Sigmoid colon (tissue), 7 donors: ENCODE measurements around the gene SCAF1. TPM values are rescaled to one million over a fixed set of nuclear protein-coding genes. Genes with fewer than 3 reads are reported as not detected.

Experiments used
- DNase-seq: peaks from one replicate; pipeline ENCODE4 v3.0.0-alpha.2; 2019
- H3K27ac ChIP-seq, 4 donors: fragments of 200-600 bp; sonication (generic); one replicate each; pipeline ENCODE4 v1.5.1; 2016 to 2019; ENCODE audit warnings: mild to moderate bottlenecking in 1 of 4
- H3K27me3 ChIP-seq, 3 donors: fragments of 200-600 bp; sonication (generic); one replicate each; pipeline ENCODE4 v1.5.1; 2019; ENCODE audit warnings: mild to moderate bottlenecking in 1 of 3
- H3K36me3 ChIP-seq, 4 donors: fragments of 200-600 bp; sonication (generic); one replicate each; pipeline ENCODE4 v1.5.1; 2016 to 2019
- H3K4me1 ChIP-seq, 4 donors: fragments of 200-600 bp; sonication (generic); one replicate each; pipeline ENCODE4 v1.5.1; 2017 to 2019
- H3K4me3 ChIP-seq, 4 donors: fragments of 200-600 bp; sonication (generic); one replicate each; pipeline ENCODE4 v1.5.1; 2017 to 2019; ENCODE audit warnings: mild to moderate bottlenecking in 2 of 4, moderate library complexity in 1 of 4
- H3K9me3 ChIP-seq, 4 donors: fragments of 200-600 bp in 3 of 4; sonication (generic) in 3 of 4; one replicate each; pipeline versions ENCODE4 v1.5.1 to v1.6.1; 2013 to 2019
- EP300 ChIP-seq, 4 donors: sonication (generic); formaldehyde crosslinking; IDR thresholded peaks; one replicate each; pipeline ENCODE4 v1.6.1; 2017; ENCODE audit warnings: antibody characterized with exemption in 4 of 4
- POLR2A ChIP-seq, 2 donors: fragments of 450-650 bp; IDR thresholded peaks; one replicate each; pipeline ENCODE4 v1.6.1; 2016; ENCODE audit warnings: antibody characterized with exemption in 2 of 2, mild to moderate bottlenecking in 2 of 2, moderate library complexity in 2 of 2
- POLR2AphosphoS5 ChIP-seq, 4 donors: sonication (generic); formaldehyde crosslinking; IDR thresholded peaks; one replicate each; pipeline ENCODE4 v1.6.1; 2017; ENCODE audit warnings: antibody characterized with exemption in 4 of 4
- WGBS, 2 donors: extraction: QIAGEN DNeasy Blood & Tissue Kit; methylation state at CpG; one replicate each; pipeline ENCODE4 v1.1.7; 2013; 5-methylcytosine and 5-hydroxymethylcytosine counted together
- intact Hi-C: fragments of 100-400 bp; cut with DNase I; formaldehyde crosslinking; loops from one replicate; pipeline ENCODE4 v1.15.1; 2023
- polyA plus RNA-seq, 3 donors: library from polyadenylated mRNA; stranded (reverse); fragments of 200-250 nt; gene quantifications; one replicate each; pipeline ENCODE4 v1.2.3, GENCODE V29; 2013
- total RNA-seq, 4 donors: library from RNA; depleted of rRNA; stranded (reverse); fragments of >200 nt; gene quantifications; one replicate each; pipeline ENCODE4 v1.1.0, GENCODE V29; 2016
- TF ChIP-seq, protein P1 (sequence below), 4 experiments: fragments of 450-650 bp in 3 of 4; fragments of 200-600 bp in 1 of 4; IDR thresholded peaks; one replicate each; pipeline ENCODE4 v1.5.1; 2016 to 2019; ENCODE audit warnings: antibody characterized with exemption in 4 of 4, mild to moderate bottlenecking in 3 of 4, moderate library complexity in 2 of 4
- donor health status: healthy with polysubstance abuse.
- donor health status: Bipolar disorder and iron deficiency.
- donor health status: healthy.

The SCAF1 gene
- total and polyA plus RNA-seq, 7 donors = 9.0 to 30.8 (median 13.3) TPM

DNA sequence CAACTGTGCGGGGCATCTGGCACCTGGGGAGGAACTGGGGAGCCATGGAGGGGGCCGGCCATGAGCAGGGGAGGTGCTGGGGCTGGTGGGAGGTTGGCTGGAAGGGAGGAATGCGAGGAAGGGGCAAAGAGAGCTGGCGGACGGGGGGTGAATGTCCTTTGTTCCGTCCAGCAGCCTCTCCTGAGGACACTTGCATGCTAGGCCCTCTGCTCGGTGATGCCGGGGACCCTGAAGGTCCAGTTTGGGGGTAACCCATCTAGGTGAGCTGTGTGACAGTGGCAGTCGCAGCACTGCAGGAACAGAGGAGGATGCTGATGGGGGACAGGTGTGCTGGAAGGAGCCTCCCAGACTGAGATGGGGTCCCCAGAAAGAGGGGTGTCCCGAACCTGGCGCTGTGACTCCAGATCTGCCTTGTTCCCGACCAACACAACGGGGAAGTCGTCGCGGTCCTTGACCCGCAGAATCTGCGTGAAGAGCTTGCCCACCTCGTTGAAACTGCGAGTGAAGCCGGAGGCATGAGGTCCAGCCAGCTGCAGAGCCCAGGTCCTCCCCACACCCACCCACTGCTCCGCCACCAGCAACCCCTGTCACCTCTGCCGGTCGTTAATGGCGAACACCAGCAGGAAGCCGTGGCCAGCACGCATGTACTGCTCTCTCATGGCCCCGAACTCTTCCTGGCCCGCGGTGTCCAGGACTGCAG, 5.6 kb upstream of the SCAF1 start:
- peaks cover 0 to 22% (median 11%) of the 10 kb centered on the region in 4 donors for H3K36me3 ChIP-seq
- no peak overlapping the region for H3K4me3 ChIP-seq
- WGBS, 2 donors = 81 to 87% methylated on average over 30 of the region's 30 CpGs
- H3K9me3 ChIP-seq = no peaks in the 10 kb centered on the region
- intact Hi-C loops = no loop called here
- DNase-seq = no peak
- peak overlapping the region; percentile 19 to 100 (median 27) for H3K27ac ChIP-seq
- TF ChIP-seq POLR2AphosphoS5 (IDR thresholded peaks at IDR 0.05) = no peak
- no peak for TF ChIP-seq EP300 (IDR thresholded peaks at IDR 0.05)
- TF ChIP-seq POLR2A (IDR thresholded peaks at IDR 0.05) = no peak
- TF ChIP-seq, protein P1, sequence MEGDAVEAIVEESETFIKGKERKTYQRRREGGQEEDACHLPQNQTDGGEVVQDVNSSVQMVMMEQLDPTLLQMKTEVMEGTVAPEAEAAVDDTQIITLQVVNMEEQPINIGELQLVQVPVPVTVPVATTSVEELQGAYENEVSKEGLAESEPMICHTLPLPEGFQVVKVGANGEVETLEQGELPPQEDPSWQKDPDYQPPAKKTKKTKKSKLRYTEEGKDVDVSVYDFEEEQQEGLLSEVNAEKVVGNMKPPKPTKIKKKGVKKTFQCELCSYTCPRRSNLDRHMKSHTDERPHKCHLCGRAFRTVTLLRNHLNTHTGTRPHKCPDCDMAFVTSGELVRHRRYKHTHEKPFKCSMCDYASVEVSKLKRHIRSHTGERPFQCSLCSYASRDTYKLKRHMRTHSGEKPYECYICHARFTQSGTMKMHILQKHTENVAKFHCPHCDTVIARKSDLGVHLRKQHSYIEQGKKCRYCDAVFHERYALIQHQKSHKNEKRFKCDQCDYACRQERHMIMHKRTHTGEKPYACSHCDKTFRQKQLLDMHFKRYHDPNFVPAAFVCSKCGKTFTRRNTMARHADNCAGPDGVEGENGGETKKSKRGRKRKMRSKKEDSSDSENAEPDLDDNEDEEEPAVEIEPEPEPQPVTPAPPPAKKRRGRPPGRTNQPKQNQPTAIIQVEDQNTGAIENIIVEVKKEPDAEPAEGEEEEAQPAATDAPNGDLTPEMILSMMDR (IDR thresholded peaks at IDR 0.05) = no peak
- H3K27me3 ChIP-seq = no peaks in the 10 kb centered on the region
- peaks cover 0 to 50% (median 39%) of the 10 kb centered on the region in 4 donors for H3K4me1 ChIP-seq

DNA sequence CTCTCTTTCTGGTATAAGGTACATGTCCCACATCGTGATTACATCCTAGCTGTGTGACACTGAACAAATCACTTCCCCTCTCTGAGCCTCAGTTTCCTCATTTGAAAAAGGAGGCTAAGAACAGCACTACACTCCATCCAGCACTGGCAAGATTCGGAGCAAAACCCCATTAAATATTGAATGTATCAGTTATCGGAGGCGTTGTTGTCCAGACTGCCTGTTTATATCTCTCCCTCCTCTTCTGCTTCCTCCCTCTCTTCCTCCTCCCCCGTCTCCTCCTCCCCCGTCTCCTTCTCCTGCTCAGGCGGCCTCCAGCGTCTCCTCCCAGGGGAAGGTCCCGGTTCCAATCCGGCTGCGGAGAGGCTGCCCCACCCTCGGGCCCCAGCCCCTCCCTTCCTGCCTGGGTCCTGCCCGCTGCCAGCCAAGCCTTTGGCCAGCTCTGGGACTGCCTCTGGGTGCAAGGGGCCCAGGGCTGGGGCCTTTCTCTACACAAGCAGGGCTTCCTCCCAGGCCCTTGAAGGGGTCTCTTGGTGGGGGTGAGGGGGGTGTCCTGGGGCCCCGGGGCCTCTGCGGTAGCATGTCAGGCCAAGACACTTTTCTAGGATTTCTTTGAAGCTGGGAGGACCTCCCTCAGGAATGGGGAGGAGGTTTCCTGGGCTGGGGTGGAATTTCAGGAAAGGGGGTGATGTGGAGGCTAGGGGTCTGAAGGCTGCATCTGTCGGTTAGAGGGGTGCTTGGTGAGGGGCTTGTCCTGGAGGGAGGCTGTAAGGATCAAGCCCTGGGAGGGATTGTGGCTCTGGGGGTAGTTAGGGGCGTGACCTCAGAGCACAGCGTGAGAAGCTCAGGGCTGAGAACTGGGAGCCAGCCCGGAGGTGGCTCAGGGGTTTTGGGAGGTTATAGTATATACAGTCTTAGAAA, 3.9 kb upstream of the SCAF1 start:
- Histone ChIP-seq H3K9me3 (no peaks in the 10 kb centered on the region), H3K27me3 (no peaks in the 10 kb centered on the region), H3K4me3 (peak overlapping the region; percentile 80 to 95 (median 84)), H3K4me1 (peaks cover 0 to 55% (median 45%) of the 10 kb centered on the region in 4 donors), H3K27ac (peak overlapping the region; percentile 97 to 100 (median 99)), H3K36me3 (peaks cover 0 to 22% (median 11%) of the 10 kb centered on the region in 4 donors)
- intact Hi-C loops = no loop called here
- TF ChIP-seq, protein P1 (IDR thresholded peaks at IDR 0.05) = no peak
- TF ChIP-seq EP300 (IDR thresholded peaks at IDR 0.05) = no peak
- TF ChIP-seq POLR2A (IDR thresholded peaks at IDR 0.05) = peak in 1 of 2 donors; percentile 49
- peak; percentile 36 to 67 (median 62) for TF ChIP-seq POLR2AphosphoS5 (IDR thresholded peaks at IDR 0.05)
- DNase-seq = peak; percentile 96
- 4 to 13% methylated on average over 19 of the region's 19 CpGs for WGBS, 2 donors

DNA sequence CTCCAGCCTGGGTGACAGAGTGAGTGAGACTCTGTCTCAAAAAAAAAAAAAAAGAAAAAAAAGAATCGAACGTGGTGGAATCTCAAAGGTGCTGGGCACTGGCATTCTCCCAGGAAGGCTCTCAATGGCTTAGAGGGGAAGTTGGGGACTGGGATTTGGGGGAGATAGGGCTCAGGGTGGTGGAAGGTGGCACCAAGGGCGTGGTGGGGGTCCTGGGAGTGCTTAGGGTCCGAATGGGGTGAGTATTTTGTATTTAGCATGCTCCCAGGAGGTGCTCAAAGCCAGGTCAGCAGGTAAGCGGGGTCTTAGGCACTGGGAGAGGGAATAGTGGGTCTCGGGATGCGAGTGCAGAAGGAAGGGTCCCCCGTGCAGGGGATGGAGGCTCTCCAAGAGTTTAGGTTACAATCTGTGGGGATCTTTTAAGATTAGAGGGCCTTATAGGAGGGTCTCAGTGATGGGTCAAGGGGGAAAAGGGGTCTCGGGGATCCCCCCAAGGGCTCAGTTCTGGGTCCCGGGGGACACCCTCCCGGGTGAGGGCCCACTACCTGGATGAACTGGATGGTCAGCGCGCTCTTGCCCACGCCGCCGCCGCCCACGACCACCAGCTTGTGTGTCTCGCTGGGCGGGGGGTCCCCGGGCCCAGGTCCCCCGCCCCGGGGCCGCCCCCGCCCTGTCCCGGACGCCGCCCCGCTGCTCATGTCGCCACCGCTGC, 2.5 kb upstream of the SCAF1 start:
- 2 to 4% methylated on average over 31 of the region's 31 CpGs for WGBS, 2 donors
- Histone ChIP-seq H3K4me1 (peaks cover 0 to 70% (median 59%) of the 10 kb centered on the region in 4 donors), H3K27ac (peak overlapping the region; percentile 97 to 100 (median 99)), H3K4me3 (peak overlapping the region; percentile 80 to 95 (median 84)), H3K27me3 (no peaks in the 10 kb centered on the region), H3K36me3 (peaks cover 0 to 22% (median 11%) of the 10 kb centered on the region in 4 donors), H3K9me3 (no peaks in the 10 kb centered on the region)
- DNase-seq = peak; percentile 79
- intact Hi-C loops = no loop called here
- TF ChIP-seq EP300 (IDR thresholded peaks at IDR 0.05) = no peak
- TF ChIP-seq POLR2A (IDR thresholded peaks at IDR 0.05) = peak in 1 of 2 donors; percentile 57
- no peak for TF ChIP-seq POLR2AphosphoS5 (IDR thresholded peaks at IDR 0.05)
- TF ChIP-seq, protein P1 (IDR thresholded peaks at IDR 0.05) = no peak

DNA sequence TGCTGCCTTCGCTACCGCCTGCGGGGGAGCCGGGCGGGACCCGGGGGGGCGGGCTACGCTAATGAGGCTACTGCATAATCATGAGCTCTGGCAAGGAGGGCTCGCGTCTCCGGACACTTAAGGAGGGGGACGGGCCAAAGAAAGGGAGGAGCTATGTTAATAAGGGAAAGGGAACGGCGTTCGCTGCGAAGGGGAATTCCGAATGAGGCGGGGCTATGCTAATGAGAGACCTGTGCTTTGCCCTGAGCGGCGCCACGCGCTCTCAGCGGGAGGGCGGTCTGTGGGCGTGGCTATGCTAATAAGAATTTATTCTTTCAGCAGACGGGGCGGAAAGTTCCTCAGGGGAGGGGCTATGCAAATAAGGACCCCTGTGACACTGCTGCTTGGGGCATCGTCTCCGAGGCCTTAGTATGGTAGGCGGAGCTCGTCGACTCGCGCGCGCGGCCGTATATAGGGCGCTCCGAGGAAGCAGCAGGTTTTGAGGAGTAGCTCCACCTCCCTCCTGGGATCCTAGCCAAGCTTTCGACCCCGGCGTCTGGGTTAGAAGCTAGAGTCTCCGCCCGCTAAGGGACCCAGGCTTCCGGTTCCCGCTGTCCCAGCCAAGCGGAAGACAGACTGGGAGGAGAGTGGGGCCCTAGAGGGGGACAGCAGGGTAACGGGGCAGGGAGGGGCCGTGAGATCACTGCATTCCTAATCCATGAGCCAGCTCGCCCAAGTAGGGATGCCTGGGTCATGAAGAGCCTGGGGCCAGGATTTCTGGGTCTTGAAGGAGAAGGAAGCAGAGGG, 1.7 kb upstream of the SCAF1 start, which contains the start of gene RRAS:
RRAS (minus strand) TSS at position 31 of the 786 bp plus-strand sequence. CDS start 45 bp downstream, outside the sequence.
- intact Hi-C loops = no loop called here
- no peaks in the 10 kb centered on the region for H3K9me3 ChIP-seq
- H3K4me1 ChIP-seq = peaks cover 0 to 78% (median 67%) of the 10 kb centered on the region in 4 donors
- H3K4me3 ChIP-seq = peak within 1 kb of the TSS; percentile 80 to 95 (median 84)
- H3K36me3 ChIP-seq = peaks cover 0 to 19% (median 10%) of the 10 kb centered on the region in 4 donors
- 0% methylated on average over 51 of the region's 51 CpGs for WGBS, 2 donors
- H3K27me3 ChIP-seq = no peaks in the 10 kb centered on the region
- peak within 1 kb of the TSS; percentile 97 to 100 (median 99) for H3K27ac ChIP-seq
- peak; percentile 100 for DNase-seq
- TF ChIP-seq POLR2AphosphoS5 (IDR thresholded peaks at IDR 0.05) (peak; percentile 92 to 96 (median 94)), POLR2A (IDR thresholded peaks at IDR 0.05) (peak; percentile 89 to 90), EP300 (IDR thresholded peaks at IDR 0.05) (peak in 2 of 4 donors; percentile 62 to 79)
- TF ChIP-seq, protein P1 (IDR thresholded peaks at IDR 0.05) = no peak
